Heart left ventricle (tissue), 13 donors: ENCODE data around the gene HDAC7.

ENCODE experiments used
- CTCF ChIP-seq, 12 donors: fragments of 200-600 bp; sonication (generic) in 4 of 12; IDR thresholded peaks; one replicate each; pipeline versions ENCODE4 v1.5.0 to v1.8.0; 2018 to 2022; ENCODE audit warnings: antibody characterized with exemption in 12 of 12, mild to moderate bottlenecking in 5 of 12
- POLR2A ChIP-seq, 2 donors: fragments of 450-650 bp; IDR thresholded peaks; one replicate each; pipeline ENCODE4 v1.6.1; 2017; ENCODE audit warnings: antibody characterized with exemption in 2 of 2, mild to moderate bottlenecking in 2 of 2, moderate library complexity in 2 of 2
- donor health status: ischemic (EF 13 %, LVEDD 7.1; RV severe dilation, severe dysfunction).
- donor health status: DM: no; HTN: yes; CAD: no.
- donor health status: DM: no; HTN: no; CAD: no.
- donor health status: ischemic (EF 25% LVEDD 6.9; RV normal size, moderate dysfunction).
- donor health status: ischemic (EF 25% LVEDD 5.7; RV mildly dilated, moderate dysfunction).
- donor health status: ischemic (EF 35%, LVEDD 5.7; RV mildly dilated, moderate dysfunction).
- donor health status: nonischemic (EF 11% LVEDD 7.7; RV severe dilation, severe dysfunction).
- donor health status: DM: yes; HTN: yes; CAD: no.
- donor health status: PGD.
- donor health status: ischemic (EF 29% LVEDD 5.4; RV normal size, mild dysfunction).
- donor health status: nonischemic (EF 23%, LVEDD 6.1; RV moderate dilation, normal function).

- no peak for TF ChIP-seq CTCF (IDR thresholded peaks at IDR 0.05)
- no peak for TF ChIP-seq POLR2A (IDR thresholded peaks at IDR 0.05)
Observed at GRCh38 chr12:47811581-47812484, 7.9 kb downstream of the HDAC7 start.
